Measurements from ENCODE around the gene METTL15. TPM values are rescaled to one million over a fixed set of nuclear protein-coding genes. Genes with fewer than 3 reads are reported as not detected.

Gene METTL15
- total RNA-seq, 1 donor from 2014 or later, result 14.7 TPM

GRCh38 chr11:28241760-28242159 is 133.6 kb downstream of the METTL15 start:
- Histone ChIP-seq H3K4me1 (peaks cover 7% of the 10 kb centered on the region), H3K36me3 (no peaks in the 10 kb centered on the region), H3K27ac (no peak overlapping the region), H3K9me3 (no peaks in the 10 kb centered on the region), H3K27me3 (no peaks in the 10 kb centered on the region), H3K4me3 (no peak overlapping the region)
- DNase-seq (ENCODE audit: extremely low spot score in 2 of 2), result no peak
- intact Hi-C loops (cut with DNase I), result no loop called here
- TF ChIP-seq POLR2AphosphoS5 (IDR thresholded peaks at IDR 0.05; ENCODE audit: insufficient read depth in 1 of 2, low read depth in 1 of 2) (no peak), POLR2A (IDR thresholded peaks at IDR 0.05) (no peak), CTCF (IDR thresholded peaks at IDR 0.05) (no peak)

- intact Hi-C loops (cut with DNase I), result no loop called here
- no peaks in the 10 kb centered on the region for H3K27me3 ChIP-seq
- no peaks in the 10 kb centered on the region for H3K36me3 ChIP-seq
- H3K9me3 ChIP-seq, result no peaks in the 10 kb centered on the region
- DNase-seq (ENCODE audit: extremely low spot score in 2 of 2), result no peak
- TF ChIP-seq POLR2A (IDR thresholded peaks at IDR 0.05) (no peak), CTCF (IDR thresholded peaks at IDR 0.05) (no peak), POLR2AphosphoS5 (IDR thresholded peaks at IDR 0.05; ENCODE audit: insufficient read depth in 1 of 2, low read depth in 1 of 2) (no peak)
- H3K27ac ChIP-seq, result no peak overlapping the region
- H3K4me1 ChIP-seq, result peaks cover 7% of the 10 kb centered on the region
- H3K4me3 ChIP-seq, result no peak overlapping the region
Observed at GRCh38 chr11:28242596-28242995, 134.4 kb downstream of the METTL15 start.

GRCh38 chr11:28243061-28243460 is 134.9 kb downstream of the METTL15 start:
- Histone ChIP-seq H3K27me3 (no peaks in the 10 kb centered on the region), H3K4me3 (no peak overlapping the region), H3K36me3 (no peaks in the 10 kb centered on the region), H3K9me3 (no peaks in the 10 kb centered on the region), H3K4me1 (peaks cover 7% of the 10 kb centered on the region), H3K27ac (no peak overlapping the region)
- no peak for TF ChIP-seq CTCF (IDR thresholded peaks at IDR 0.05)
- no peak for TF ChIP-seq POLR2A (IDR thresholded peaks at IDR 0.05)
- no peak for TF ChIP-seq POLR2AphosphoS5 (IDR thresholded peaks at IDR 0.05; ENCODE audit: insufficient read depth in 1 of 2, low read depth in 1 of 2)
- intact Hi-C loops (cut with DNase I), result no loop called here
- DNase-seq (ENCODE audit: extremely low spot score in 2 of 2), result no peak

- Histone ChIP-seq H3K4me1 (peaks cover 7% of the 10 kb centered on the region), H3K27ac (no peak overlapping the region), H3K36me3 (no peaks in the 10 kb centered on the region), H3K4me3 (no peak overlapping the region), H3K27me3 (no peaks in the 10 kb centered on the region), H3K9me3 (no peaks in the 10 kb centered on the region)
- no peak for DNase-seq (ENCODE audit: extremely low spot score in 2 of 2)
- TF ChIP-seq POLR2A (IDR thresholded peaks at IDR 0.05) (no peak), CTCF (IDR thresholded peaks at IDR 0.05) (no peak), POLR2AphosphoS5 (IDR thresholded peaks at IDR 0.05; ENCODE audit: insufficient read depth in 1 of 2, low read depth in 1 of 2) (no peak)
- intact Hi-C loops (cut with DNase I), result no loop called here
Observed at GRCh38 chr11:28243581-28243980, 135.4 kb downstream of the METTL15 start.

- Histone ChIP-seq H3K4me1 (peaks cover 7% of the 10 kb centered on the region), H3K4me3 (no peak overlapping the region), H3K36me3 (no peaks in the 10 kb centered on the region), H3K27me3 (no peaks in the 10 kb centered on the region), H3K27ac (no peak overlapping the region), H3K9me3 (no peaks in the 10 kb centered on the region)
- TF ChIP-seq CTCF (IDR thresholded peaks at IDR 0.05) (no peak), POLR2AphosphoS5 (IDR thresholded peaks at IDR 0.05; ENCODE audit: insufficient read depth in 1 of 2, low read depth in 1 of 2) (no peak), POLR2A (IDR thresholded peaks at IDR 0.05) (no peak)
- no peak for DNase-seq (ENCODE audit: extremely low spot score in 2 of 2)
- intact Hi-C loops (cut with DNase I), result no loop called here
Observed at GRCh38 chr11:28245131-28245530, 136.9 kb downstream of the METTL15 start.

Measured in vagina (tissue), 2 donors.